Pancreas (tissue), 10 donors: Measurements from ENCODE around the gene PRSS36. TPM values are rescaled to one million over a fixed set of nuclear protein-coding genes. Genes with fewer than 3 reads are reported as not detected.

Experiments used
- ATAC-seq, 4 donors: fragments of 200-7000 bp; cut with Tn5 transposase; one replicate each; pipeline versions ENCODE4 v1.8.0 to v1.9.1; 2020; ENCODE audit warnings: mild to moderate bottlenecking in 4 of 4, moderate library complexity in 4 of 4
- DNase-seq, 6 donors: peaks; one replicate each; pipeline ENCODE4 v3.0.0-alpha.2; 2020
- FAIRE-seq: peaks from 2 replicates; lab custom pipeline; 2012; peaks lifted over from hg19 to GRCh38; lab: Jason Lieb, UNC
- H3K27ac ChIP-seq, 4 donors: fragments of 200-600 bp; sonication (generic); 1 replicate in 3 of 4; 2 replicates in 1 of 4; pipeline versions ENCODE4 v1.5.0 to v1.8.0; 2020
- H3K27me3 ChIP-seq, 4 donors: fragments of 200-600 bp; one replicate each; pipeline ENCODE4 v1.8.0; 2021
- H3K36me3 ChIP-seq, 3 donors: fragments of 200-600 bp; sonication (generic) in 1 of 3; one replicate each; pipeline versions ENCODE4 v1.5.0 to v1.8.0; 2020 to 2021
- H3K4me1 ChIP-seq, 3 donors: fragments of 200-600 bp; one replicate each; pipeline ENCODE4 v1.8.0; 2021
- H3K4me3 ChIP-seq, 4 donors: fragments of 200-600 bp; sonication (generic) in 2 of 4; one replicate each; pipeline versions ENCODE4 v1.5.0 to v1.8.0; 2020 to 2021
- H3K9me3 ChIP-seq, 4 donors: fragments of 200-600 bp; one replicate each; pipeline ENCODE4 v1.8.0; 2021
- CTCF ChIP-seq, 4 donors: fragments of 200-600 bp; sonication (generic) in 3 of 4; IDR thresholded peaks; one replicate each; pipeline versions ENCODE4 v1.5.0 to v1.8.0; 2021; ENCODE audit warnings: antibody characterized with exemption in 4 of 4
- WGBS, 2 donors: extraction: QIAGEN DNeasy Blood & Tissue Kit; methylation state at CpG; one replicate each; pipeline ENCODE4 v1.1.7; 2013; 5-methylcytosine and 5-hydroxymethylcytosine counted together
- intact Hi-C, 3 donors: fragments of 100-400 bp; cut with DNase I; formaldehyde crosslinking; loops; one replicate each; pipeline versions ENCODE4 v1.11.1 to v1.14.2; 2022
- polyA plus RNA-seq, 2 donors: library from polyadenylated mRNA; stranded (reverse); fragments of 200-250 nt; gene quantifications; one replicate each; pipeline ENCODE4 v1.2.3, GENCODE V29; 2013
- total RNA-seq, 6 donors: library from RNA; stranded (reverse); fragmentation: NEBNext Ultra II Directional in 4 of 6; extraction: Animal tissue kit (Norgen Biotek cat#: 25700) in 4 of 6; gene quantifications; one replicate each; pipeline versions ENCODE4 v1.2.1 to v1.2.4, GENCODE V29; 2021 to 2023
- donor health status: healthy with polysubstance abuse.
- donor health status: DM: no; HTN: no; CAD: no; lungs with moderate emphysema.
- donor health status: DM: no; HTN: no; CAD: no.
- donor health status: control.
- donor health status: control.
- donor health status: Bipolar disorder and iron deficiency.
- donor health status: DM: yes; HTN: yes; CAD: no.
- donor health status: DM: no; HTN: no; CAD: no.
- donor health status: DM: no; HTN: no; CAD: no.
- donor health status: DM: yes; HTN: yes; CAD: no.

Gene PRSS36
- total and polyA plus RNA-seq, 8 donors: 0.14 to 3.1 (median 1.1) TPM

GRCh38 chr16:31127182-31127581 is 22.7 kb downstream of the PRSS36 start:
- FAIRE-seq: no peak
- Histone ChIP-seq H3K36me3 (peaks cover 0 to 8% (median 0%) of the 10 kb centered on the region in 3 donors), H3K4me1 (peaks cover 45 to 50% (median 47%) of the 10 kb centered on the region in 3 donors), H3K9me3 (no peaks in the 10 kb centered on the region), H3K27me3 (no peaks in the 10 kb centered on the region), H3K4me3 (no peak overlapping the region), H3K27ac (peak overlapping the region; percentile 16 to 96 (median 90))
- TF ChIP-seq CTCF (IDR thresholded peaks at IDR 0.05): no peak
- no peak for ATAC-seq
- DNase-seq: peak in 2 of 6 donors; percentile 6 to 27
- 92 to 93% methylated on average over 13 of the region's 13 CpGs for WGBS, 2 donors
- intact Hi-C loops: no loop called here

GRCh38 chr16:31125844-31126243 is 24.0 kb downstream of the PRSS36 start:
- intact Hi-C loops: no loop called here
- WGBS, 2 donors: 96% methylated on average over 3 of the region's 3 CpGs

GRCh38 chr16:31120129-31120528 is 29.7 kb downstream of the PRSS36 start:
- no peak for TF ChIP-seq CTCF (IDR thresholded peaks at IDR 0.05)
- H3K4me1 ChIP-seq: peaks cover 11 to 15% (median 15%) of the 10 kb centered on the region in 3 donors
- WGBS, 2 donors: 89 to 96% methylated on average over 16 of the region's 16 CpGs
- DNase-seq (peak in 3 of 6 donors; percentile 18 to 65 (median 24)), ATAC-seq (no peak), FAIRE-seq (no peak)
- no peak overlapping the region for H3K27ac ChIP-seq
- H3K36me3 ChIP-seq: peaks cover 0 to 26% (median 11%) of the 10 kb centered on the region in 3 donors
- no peaks in the 10 kb centered on the region for H3K9me3 ChIP-seq
- H3K27me3 ChIP-seq: no peaks in the 10 kb centered on the region
- intact Hi-C loops: no loop called here
- H3K4me3 ChIP-seq: no peak overlapping the region

More at GRCh38 chr16:31125844-31126243, 24.0 kb downstream of the PRSS36 start:
- Histone ChIP-seq H3K4me1 (peaks cover 32 to 39% (median 35%) of the 10 kb centered on the region in 3 donors), H3K27ac (no peak overlapping the region), H3K27me3 (no peaks in the 10 kb centered on the region), H3K36me3 (peaks cover 0 to 16% (median 0%) of the 10 kb centered on the region in 3 donors), H3K9me3 (no peaks in the 10 kb centered on the region), H3K4me3 (no peak overlapping the region)
- FAIRE-seq: no peak
- no peak for DNase-seq
- TF ChIP-seq CTCF (IDR thresholded peaks at IDR 0.05): no peak
- ATAC-seq: no peak

- Histone ChIP-seq H3K27me3 (no peaks in the 10 kb centered on the region), H3K9me3 (no peaks in the 10 kb centered on the region), H3K27ac (peak overlapping the region; percentile 95 to 99 (median 98)), H3K4me3 (peak overlapping the region; percentile 65 to 69 (median 69)), H3K36me3 (peaks cover 0 to 26% (median 11%) of the 10 kb centered on the region in 3 donors), H3K4me1 (peaks cover 17 to 27% (median 21%) of the 10 kb centered on the region in 3 donors)
- FAIRE-seq: no peak
- no peak for TF ChIP-seq CTCF (IDR thresholded peaks at IDR 0.05)
- 43 to 52% methylated on average over 9 of the region's 9 CpGs for WGBS, 2 donors
- ATAC-seq: peak in 1 of 4 donors; percentile 5
- DNase-seq: peak in 3 of 6 donors; percentile 26 to 52 (median 27)
- intact Hi-C loops: no loop called here
Measured at GRCh38 chr16:31118223-31119155, 31.4 kb downstream of the PRSS36 start.
